Subcutaneous abdominal adipose tissue (tissue), 5 donors: ENCODE data around the gene SLC9A5.

ENCODE experiments used
- H3K27ac ChIP-seq: one replicate; pipeline ENCODE4 v1.7.0; 2013; ENCODE audit warnings: low read depth, mild to moderate bottlenecking, inconsistent platforms, low read length, moderate library complexity
- H3K27me3 ChIP-seq, 5 donors: one replicate each; pipeline ENCODE4 v1.7.0; 2013; ENCODE audit warnings: low read length in 5 of 5, inconsistent platforms in 1 of 5; ENCODE audit not compliant: control insufficient read depth in 5 of 5, insufficient read depth in 4 of 5
- H3K36me3 ChIP-seq, 5 donors: one replicate each; pipeline ENCODE4 v1.7.0; 2013; ENCODE audit warnings: low read length in 5 of 5; ENCODE audit not compliant: control insufficient read depth in 5 of 5, insufficient read depth in 5 of 5
- H3K4me1 ChIP-seq, 5 donors: one replicate each; pipeline ENCODE4 v1.7.0; 2013; ENCODE audit warnings: low read length in 5 of 5, mild to moderate bottlenecking in 3 of 5, moderate library complexity in 1 of 5; ENCODE audit not compliant: control insufficient read depth in 5 of 5, insufficient read depth in 5 of 5
- H3K4me3 ChIP-seq, 5 donors: one replicate each; pipeline ENCODE4 v1.7.0; 2013; ENCODE audit warnings: low read length in 5 of 5, low read depth in 1 of 5
- H3K9ac ChIP-seq, 5 donors: one replicate each; pipeline ENCODE4 v1.7.0; 2013; ENCODE audit warnings: low read length in 5 of 5, mild to moderate bottlenecking in 4 of 5, moderate library complexity in 3 of 5
- H3K9me3 ChIP-seq, 5 donors: one replicate each; pipeline ENCODE4 v1.7.0; 2013; ENCODE audit warnings: low read length in 5 of 5; ENCODE audit not compliant: control insufficient read depth in 5 of 5
- donor health status: healthy.
- donor health status: healthy.
- donor health status: healthy.
- donor health status: healthy.
- donor health status: healthy.

The SLC9A5 gene

DNA sequence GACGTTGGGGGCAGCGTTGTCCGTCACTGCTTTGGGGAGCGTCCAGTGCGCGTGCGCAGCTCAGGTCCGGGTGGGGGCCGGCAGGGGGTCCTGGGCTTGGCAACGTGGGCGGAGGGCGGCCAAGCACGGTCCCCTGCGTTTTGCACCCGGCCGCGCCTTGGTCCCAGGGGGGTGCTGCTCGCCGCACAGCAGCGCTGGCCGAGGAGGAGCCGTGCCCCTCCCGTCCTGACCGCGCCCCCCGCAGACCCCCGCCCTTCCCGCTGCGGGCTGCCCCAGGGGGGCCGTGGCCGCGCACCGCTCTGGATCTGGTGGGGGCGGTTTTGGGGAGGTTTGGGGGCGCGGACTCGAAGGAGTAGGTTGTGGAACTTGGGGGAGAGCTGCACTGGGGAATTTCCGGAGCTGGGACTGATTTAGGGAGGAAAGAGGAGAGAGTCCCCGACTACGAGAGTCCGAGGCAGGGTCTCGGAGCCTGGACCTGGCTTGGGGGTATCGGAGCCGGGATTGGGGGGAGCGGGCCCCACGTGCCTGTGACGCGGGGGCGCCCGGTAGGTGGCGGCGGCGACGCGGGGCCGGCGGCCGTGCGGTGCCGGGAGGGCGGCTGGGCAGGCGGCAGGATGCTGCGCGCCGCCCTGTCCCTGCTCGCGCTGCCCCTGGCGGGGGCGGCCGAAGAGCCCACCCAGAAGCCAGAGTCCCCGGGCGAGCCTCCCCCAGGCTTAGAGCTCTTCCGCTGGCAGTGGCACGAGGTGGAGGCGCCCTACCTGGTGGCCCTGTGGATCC is at the start of gene SLC9A5:
Gene SLC9A5, plus strand, starts transcription at position 579 of the 777 bp plus-strand sequence. Its CDS starts 36 bp downstream, at position 615.
- Histone ChIP-seq H3K27ac (no peak within 1 kb of the TSS), H3K36me3 (no peaks in the 10 kb centered on the region), H3K4me3 (peak within 1 kb of the TSS; percentile 29 to 91 (median 55)), H3K27me3 (peaks cover 0 to 8% (median 0%) of the 10 kb centered on the region in 5 donors), H3K9ac (peak within 1 kb of the TSS in 4 of 5 donors; percentile 16 to 62 (median 40)), H3K4me1 (peaks cover 24 to 67% (median 62%) of the 10 kb centered on the region in 5 donors), H3K9me3 (no peaks in the 10 kb centered on the region)

GRCh38 chr16:67199011-67199807 is 49.6 kb upstream of the SLC9A5 start, which contains the start of gene ELMO3:
ELMO3 (plus strand) TSS chr16:67199131; CDS start chr16:67199327, 196 bp downstream.
- peaks cover 0 to 82% (median 74%) of the 10 kb centered on the region in 5 donors for H3K36me3 ChIP-seq
- no peak within 1 kb of the TSS for H3K9ac ChIP-seq
- H3K27ac ChIP-seq, result no peak within 1 kb of the TSS
- peak within 1 kb of the TSS in 1 of 5 donors; percentile 24 for H3K4me3 ChIP-seq
- H3K4me1 ChIP-seq, result peaks cover 1 to 28% (median 26%) of the 10 kb centered on the region in 5 donors
- no peaks in the 10 kb centered on the region for H3K27me3 ChIP-seq
- no peaks in the 10 kb centered on the region for H3K9me3 ChIP-seq

GRCh38 chr16:67199808-67200198 is 49.0 kb upstream of the SLC9A5 start:
- H3K4me1 ChIP-seq, result peaks cover 1 to 27% (median 25%) of the 10 kb centered on the region in 5 donors
- H3K27ac ChIP-seq, result no peak overlapping the region
- no peaks in the 10 kb centered on the region for H3K27me3 ChIP-seq
- H3K9me3 ChIP-seq, result no peaks in the 10 kb centered on the region
- H3K4me3 ChIP-seq, result no peak overlapping the region
- H3K9ac ChIP-seq, result no peak overlapping the region
- peaks cover 0 to 79% (median 70%) of the 10 kb centered on the region in 5 donors for H3K36me3 ChIP-seq

GRCh38 chr16:67200491-67200890 is 48.3 kb upstream of the SLC9A5 start:
- no peaks in the 10 kb centered on the region for H3K27me3 ChIP-seq
- H3K4me1 ChIP-seq, result peaks cover 1 to 27% (median 25%) of the 10 kb centered on the region in 5 donors
- no peak overlapping the region for H3K27ac ChIP-seq
- H3K9ac ChIP-seq, result no peak overlapping the region
- no peak overlapping the region for H3K4me3 ChIP-seq
- no peaks in the 10 kb centered on the region for H3K9me3 ChIP-seq
- H3K36me3 ChIP-seq, result peaks cover 0 to 72% (median 63%) of the 10 kb centered on the region in 5 donors

- Histone ChIP-seq H3K36me3 (peaks cover 0 to 71% (median 54%) of the 10 kb centered on the region in 5 donors), H3K27ac (no peak overlapping the region), H3K4me3 (no peak overlapping the region), H3K4me1 (peaks cover 1 to 27% (median 25%) of the 10 kb centered on the region in 5 donors), H3K9me3 (no peaks in the 10 kb centered on the region), H3K9ac (no peak overlapping the region), H3K27me3 (no peaks in the 10 kb centered on the region)
Measured at GRCh38 chr16:67201411-67202345, 47.1 kb upstream of the SLC9A5 start.

- Histone ChIP-seq H3K4me1 (peaks cover 1 to 22% (median 20%) of the 10 kb centered on the region in 5 donors), H3K9me3 (no peaks in the 10 kb centered on the region), H3K27ac (no peak overlapping the region), H3K27me3 (no peaks in the 10 kb centered on the region), H3K36me3 (peaks cover 0 to 71% (median 52%) of the 10 kb centered on the region in 5 donors), H3K4me3 (no peak overlapping the region), H3K9ac (no peak overlapping the region)
Measured at GRCh38 chr16:67202426-67202825, 46.4 kb upstream of the SLC9A5 start.

GRCh38 chr16:67202956-67203493 is 45.8 kb upstream of the SLC9A5 start:
- Histone ChIP-seq H3K9me3 (no peaks in the 10 kb centered on the region), H3K4me3 (no peak overlapping the region), H3K4me1 (peaks cover 1 to 16% (median 15%) of the 10 kb centered on the region in 5 donors), H3K36me3 (peaks cover 0 to 71% (median 46%) of the 10 kb centered on the region in 5 donors), H3K27me3 (no peaks in the 10 kb centered on the region), H3K9ac (no peak overlapping the region), H3K27ac (no peak overlapping the region)

DNA sequence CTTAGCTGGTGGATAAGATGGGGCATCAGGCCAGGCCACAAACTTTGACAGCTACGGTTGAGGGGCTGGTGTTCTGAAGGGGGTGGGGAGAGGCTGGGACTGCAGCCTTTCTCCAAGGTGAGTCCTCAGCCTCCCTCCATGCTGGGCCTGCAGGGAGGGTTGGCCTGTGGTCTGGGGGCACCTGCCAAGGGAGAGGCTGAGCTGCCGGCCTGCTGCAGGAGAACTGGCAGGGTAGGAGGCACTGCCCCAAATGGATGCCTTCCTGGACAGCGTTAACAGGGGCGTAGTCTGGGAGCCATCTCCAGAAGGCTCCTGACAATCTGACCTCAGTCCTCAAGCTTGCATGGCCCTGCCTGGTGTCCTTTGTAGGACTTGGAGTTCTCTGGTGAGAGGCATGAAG is 44.7 kb upstream of the SLC9A5 start:
- Histone ChIP-seq H3K9ac (no peak overlapping the region), H3K27ac (no peak overlapping the region), H3K27me3 (no peaks in the 10 kb centered on the region), H3K9me3 (no peaks in the 10 kb centered on the region), H3K4me1 (peaks cover 0 to 6% (median 4%) of the 10 kb centered on the region in 5 donors), H3K4me3 (no peak overlapping the region), H3K36me3 (peaks cover 0 to 68% (median 42%) of the 10 kb centered on the region in 5 donors)
